Stimulated activated CD8-positive, alpha-beta memory T cell treated with anti-CD3 and anti-CD28 coated beads, Interleukin-12 subunit alpha, Interleukin-12 subunit beta, amount 100 ng/mL, for 24 hours (primary cell): ENCODE data around the gene HOXA5.

Source experiments
- DNase-seq: peaks from one replicate; pipeline ENCODE4 v3.0.0-alpha.2; 2020; ENCODE audit errors: extremely low read depth

HOXA5 gene

GRCh38 chr7:27182861-27183681 is 39.6 kb upstream of the HOXA5 start:
- no peak for DNase-seq

- no peak for DNase-seq
Measured at GRCh38 chr7:27182285-27182841, 38.9 kb upstream of the HOXA5 start.

- no peak for DNase-seq
Measured at GRCh38 chr7:27181795-27182275, 38.4 kb upstream of the HOXA5 start.

- no peak for DNase-seq
Measured at GRCh38 chr7:27180431-27181420, 37.2 kb upstream of the HOXA5 start.

- no peak for DNase-seq
Measured at GRCh38 chr7:27179503-27180430, 36.3 kb upstream of the HOXA5 start.

- DNase-seq: no peak
Measured at GRCh38 chr7:27179030-27179429, 35.5 kb upstream of the HOXA5 start.

- no peak for DNase-seq
Measured at GRCh38 chr7:27178366-27178765, 34.9 kb upstream of the HOXA5 start.

- DNase-seq: no peak
Measured at GRCh38 chr7:27177795-27178320, 34.4 kb upstream of the HOXA5 start.

GRCh38 chr7:27176962-27177794 is 33.7 kb upstream of the HOXA5 start:
- no peak for DNase-seq

- no peak for DNase-seq
Measured at GRCh38 chr7:27176524-27176845, 33.0 kb upstream of the HOXA5 start.

- no peak for DNase-seq
Measured at GRCh38 chr7:27175626-27176523, 32.4 kb upstream of the HOXA5 start.

GRCh38 chr7:27174874-27175625 is 31.6 kb upstream of the HOXA5 start:
- DNase-seq: no peak

GRCh38 chr7:27173956-27174873 is 30.7 kb upstream of the HOXA5 start, which contains the start of gene HOXA10:
TSS of gene HOXA10 (minus strand) at chr7:27174320. CDS start at chr7:27174306, 14 bp downstream.
- no peak for DNase-seq

- no peak for DNase-seq
Measured at GRCh38 chr7:27173511-27173955, 30.1 kb upstream of the HOXA5 start.

- no peak for DNase-seq
Measured at GRCh38 chr7:27172823-27173510, 29.5 kb upstream of the HOXA5 start.

GRCh38 chr7:27172315-27172774 is 28.9 kb upstream of the HOXA5 start:
- DNase-seq: no peak
